DMS 273 (cell line): ENCODE measurements around the gene MLPH.

ENCODE experiments used
- DNase-seq: peaks from one replicate; lab custom pipeline; 2025; ENCODE audit not compliant: unreplicated experiment; lab: John Stamatoyannopoulos, UW

MLPH gene

DNA sequence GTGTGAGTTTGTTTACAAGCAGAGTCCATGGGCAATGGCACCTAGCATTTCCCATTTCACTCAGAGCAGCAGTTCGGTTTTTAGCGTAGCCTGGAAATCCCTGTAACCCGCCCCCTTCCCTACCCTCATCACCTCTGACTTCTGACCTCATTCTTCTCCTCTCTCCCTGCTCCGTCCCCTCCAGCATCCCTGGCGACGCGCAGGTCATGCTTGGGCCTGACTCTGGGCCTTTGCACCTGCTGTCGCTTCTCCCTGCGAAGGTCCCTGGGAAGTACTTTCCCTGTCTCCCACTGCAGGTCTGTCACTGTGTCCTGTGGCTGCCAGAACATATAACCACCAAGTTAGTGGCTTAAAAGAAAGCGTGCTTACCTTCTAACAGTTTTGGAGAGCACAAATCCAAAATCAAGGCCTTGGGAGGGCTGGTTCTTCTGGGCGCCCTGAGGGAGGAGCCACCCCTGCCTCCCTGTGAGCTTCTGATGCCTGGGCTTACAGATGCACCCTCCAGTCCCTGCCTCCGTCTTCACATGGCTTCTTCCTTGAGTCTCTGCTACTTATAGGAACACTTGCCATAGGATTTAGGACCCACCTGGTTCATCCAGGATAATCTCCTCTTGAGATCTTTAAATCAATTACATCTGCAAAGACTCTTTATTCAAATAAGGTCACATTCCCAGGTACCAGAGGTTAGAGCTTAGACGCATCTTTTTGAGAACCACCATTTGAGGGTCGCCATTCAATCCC lies 111.6 kb downstream of the MLPH start:
- DNase-seq = no peak

GRCh38 chr2:237599465-237600110 lies 112.5 kb downstream of the MLPH start:
- no peak for DNase-seq

DNA sequence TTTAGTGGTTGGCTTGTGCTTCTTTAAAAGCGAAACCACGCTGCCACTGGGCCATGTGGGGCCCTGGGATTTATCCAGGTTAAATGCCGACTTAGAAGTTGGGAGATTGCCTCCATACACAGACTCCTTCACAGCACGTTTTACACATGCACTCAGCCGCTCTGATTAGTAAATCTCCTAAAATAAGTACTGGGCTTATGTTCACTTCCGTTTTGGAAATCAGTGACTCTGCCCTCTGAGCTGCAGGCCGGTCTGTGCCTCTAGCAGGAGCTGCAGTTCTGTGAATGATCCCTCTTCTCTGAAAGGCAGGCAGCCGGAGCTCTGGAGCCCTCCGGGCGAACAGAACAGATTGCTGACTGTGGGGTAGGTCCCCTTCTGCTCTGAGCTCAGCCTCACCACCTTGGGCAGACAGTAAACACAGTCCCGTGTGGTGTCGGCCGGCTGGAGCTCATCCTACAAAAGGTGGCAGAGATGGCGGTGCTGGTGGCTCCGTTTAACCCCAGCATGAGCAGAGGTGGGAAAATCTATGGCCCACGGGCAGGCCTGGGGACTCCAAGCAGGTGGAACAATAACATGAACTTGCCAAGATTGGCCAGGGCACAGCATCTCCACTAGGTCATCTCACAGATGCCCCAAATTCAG lies 113.3 kb downstream of the MLPH start:
- DNase-seq = no peak

GRCh38 chr2:237601453-237602116 lies 114.5 kb downstream of the MLPH start:
- no peak for DNase-seq

- no peak for DNase-seq
Observed at GRCh38 chr2:237602409-237602808, 115.4 kb downstream of the MLPH start.

DNA sequence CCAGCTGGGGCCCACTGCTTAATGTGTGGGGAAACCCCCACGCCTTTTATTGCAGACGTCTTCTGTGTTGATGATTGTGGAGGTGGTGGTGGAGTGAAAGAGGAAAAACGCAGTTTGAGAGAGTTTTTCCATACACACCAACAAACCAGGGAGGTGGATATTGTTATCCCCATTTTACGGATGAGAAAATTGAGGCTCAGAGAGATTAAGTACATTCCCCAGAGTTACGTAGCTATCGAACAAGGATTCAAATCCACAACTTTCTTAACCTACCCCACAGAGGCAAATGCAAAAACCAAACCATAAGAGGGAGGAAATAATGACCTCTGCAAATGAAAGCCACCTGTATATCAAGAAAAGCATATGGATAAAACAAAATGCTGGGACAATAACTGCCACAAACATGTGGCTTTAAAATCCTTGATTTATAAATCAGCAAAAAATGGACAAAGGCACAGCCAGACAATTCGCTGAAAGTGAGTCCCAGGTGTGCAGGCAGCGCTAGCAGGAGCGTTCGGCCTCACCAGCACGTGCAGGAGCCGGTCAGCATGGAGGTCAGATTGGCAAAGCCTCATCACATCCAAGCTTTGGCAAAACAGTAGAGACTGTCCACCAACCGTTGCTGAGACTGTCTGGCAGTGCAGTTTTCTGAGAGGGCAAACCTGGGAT lies 116.1 kb downstream of the MLPH start:
- no peak for DNase-seq

GRCh38 chr2:237603718-237604362 lies 116.8 kb downstream of the MLPH start:
- no peak for DNase-seq

DNA sequence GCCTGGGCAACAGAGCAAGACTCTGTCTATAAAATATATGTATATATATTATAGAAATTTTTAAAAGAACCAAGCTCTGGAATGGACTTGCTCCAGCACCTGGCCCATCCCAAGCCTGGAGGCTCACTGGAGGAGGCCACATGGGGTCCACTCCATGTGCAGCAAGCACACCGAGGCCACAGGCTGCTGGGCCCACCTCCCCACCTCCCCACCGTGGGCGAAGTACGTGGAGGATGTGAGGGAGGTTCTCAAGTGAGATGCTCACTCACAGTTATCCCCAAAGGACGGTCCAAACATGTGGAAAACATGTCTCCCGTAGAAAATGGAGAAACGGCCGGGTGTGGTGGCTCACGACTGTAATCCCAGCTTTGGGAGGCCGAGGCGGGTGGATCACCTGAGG lies 117.3 kb downstream of the MLPH start:
- no peak for DNase-seq
